Activated CD8-positive, alpha-beta memory T cell treated with anti-CD3 and anti-CD28 coated beads for 4 hours (primary cell): ENCODE data around the gene ETV6.

Source experiments
- DNase-seq, 2 donors: peaks; one replicate each; pipeline ENCODE4 v3.0.0-alpha.2; 2020; ENCODE audit warnings: low read depth in 2 of 2

ETV6 gene

GRCh38 chr12:11798856-11799501 is 149.5 kb downstream of the ETV6 start:
- DNase-seq, result no peak

- DNase-seq, result no peak
These were observed 150.0 kb downstream of the ETV6 start for GRCh38 chr12:11799502-11799873.

GRCh38 chr12:11801643-11802042 is 152.2 kb downstream of the ETV6 start:
- no peak for DNase-seq

- no peak for DNase-seq
These were observed 154.7 kb downstream of the ETV6 start for GRCh38 chr12:11804130-11804529.

GRCh38 chr12:11805043-11805442 is 155.6 kb downstream of the ETV6 start:
- DNase-seq, result no peak

GRCh38 chr12:11805680-11806079 is 156.2 kb downstream of the ETV6 start:
- DNase-seq, result no peak

GRCh38 chr12:11807458-11807857 is 158.0 kb downstream of the ETV6 start:
- DNase-seq, result no peak

GRCh38 chr12:11808931-11809330 is 159.5 kb downstream of the ETV6 start:
- DNase-seq, result no peak

- DNase-seq, result no peak
These were observed 160.7 kb downstream of the ETV6 start for GRCh38 chr12:11810206-11810545.

GRCh38 chr12:11811008-11811407 is 161.5 kb downstream of the ETV6 start:
- DNase-seq, result no peak

GRCh38 chr12:11812241-11812585 is 162.7 kb downstream of the ETV6 start:
- DNase-seq, result no peak

GRCh38 chr12:11812586-11813437 is 163.3 kb downstream of the ETV6 start:
- DNase-seq, result no peak

GRCh38 chr12:11813438-11813813 is 164.0 kb downstream of the ETV6 start:
- DNase-seq, result no peak

GRCh38 chr12:11814374-11814773 is 164.9 kb downstream of the ETV6 start:
- no peak for DNase-seq

GRCh38 chr12:11815397-11815796 is 165.9 kb downstream of the ETV6 start:
- DNase-seq, result no peak

- no peak for DNase-seq
These were observed 170.2 kb downstream of the ETV6 start for GRCh38 chr12:11819643-11820042.

GRCh38 chr12:11820476-11820875 is 171.0 kb downstream of the ETV6 start:
- no peak for DNase-seq

- DNase-seq, result no peak
These were observed 172.1 kb downstream of the ETV6 start for GRCh38 chr12:11821386-11822080.

GRCh38 chr12:11822081-11822834 is 172.8 kb downstream of the ETV6 start:
- no peak for DNase-seq

- DNase-seq, result no peak
These were observed 173.6 kb downstream of the ETV6 start for GRCh38 chr12:11823043-11823442.

GRCh38 chr12:11823593-11823992 is 174.1 kb downstream of the ETV6 start:
- no peak for DNase-seq

GRCh38 chr12:11824069-11824468 is 174.6 kb downstream of the ETV6 start:
- DNase-seq, result no peak
